Calu3 (cell line): ENCODE data around the gene SLC25A34. TPM values are rescaled to one million over a fixed set of nuclear protein-coding genes. Genes with fewer than 3 reads are reported as not detected.

ENCODE experiments used
- BruUV-seq: library from RNA; stranded (reverse); fragments of 400-500 nt; replicated peaks from 2 replicates; lab custom pipeline; 2021; lab: Mats Ljungman, UMichigan
- CTCF ChIA-PET: fragments of 300-600 bp; sonication (Branson Sonifier 250); formaldehyde crosslinking; loops from one replicate; lab custom pipeline; 2022; ENCODE audit warnings: antibody characterized with exemption; lab: Charles Lee
- DNase-seq: peaks from one replicate; pipeline ENCODE4 v3.0.0; 2022
- H3K27ac Mint-ChIP-seq: one replicate; pipeline ENCODE4 v1.8.0; 2022; ENCODE audit warnings: mixed read lengths; ENCODE audit not compliant: unreplicated experiment
- H3K27me3 Mint-ChIP-seq: one replicate; pipeline ENCODE4 v1.8.0; 2022; ENCODE audit warnings: mixed read lengths; ENCODE audit not compliant: unreplicated experiment
- H3K36me3 Mint-ChIP-seq: one replicate; pipeline ENCODE4 v1.8.0; 2022; ENCODE audit warnings: mild to moderate bottlenecking, moderate library complexity, mixed read lengths; ENCODE audit not compliant: insufficient read depth, unreplicated experiment
- H3K4me1 Mint-ChIP-seq: one replicate; pipeline ENCODE4 v1.8.0; 2022; ENCODE audit warnings: mild to moderate bottlenecking, low read depth, mixed read lengths; ENCODE audit not compliant: unreplicated experiment
- H3K4me3 Mint-ChIP-seq: one replicate; pipeline ENCODE4 v1.8.0; 2022; ENCODE audit warnings: mild to moderate bottlenecking, low read depth, moderate library complexity, mixed read lengths; ENCODE audit not compliant: unreplicated experiment
- H3K9me3 Mint-ChIP-seq: one replicate; pipeline ENCODE4 v1.8.0; 2022; ENCODE audit warnings: low read depth, mixed read lengths; ENCODE audit not compliant: unreplicated experiment
- CTCF ChIP-seq: fragments of 200-600 bp; IDR thresholded peaks from one replicate; pipeline ENCODE4 v1.8.0; 2022; ENCODE audit warnings: antibody characterized with exemption; ENCODE audit not compliant: unreplicated experiment
- intact Hi-C: fragments of 100-400 bp; cut with micrococcal nuclease; formaldehyde crosslinking; loops from one replicate; pipeline ENCODE4 v1.10.0; 2022; ENCODE audit not compliant: unreplicated experiment
- total RNA-seq: library from RNA; stranded (reverse); gene quantifications from 2 replicates; pipeline ENCODE4 v1.2.3, GENCODE V29; 2022

The SLC25A34 gene
- total RNA-seq, 1 experiment from 2014 or later = 0.68 TPM

GRCh38 chr1:15708486-15709137 lies 27.4 kb upstream of the SLC25A34 start:
- CTCF ChIA-PET = no interaction called here
- Mint-ChIP-seq H3K27ac (no peak overlapping the region), H3K36me3 (no peaks in the 10 kb centered on the region), H3K4me1 (peaks cover 3% of the 10 kb centered on the region), H3K9me3 (no peaks in the 10 kb centered on the region), H3K27me3 (no peaks in the 10 kb centered on the region), H3K4me3 (no peak overlapping the region)
- BruUV-seq = no TSS peak
- no peak for TF ChIP-seq CTCF
- DNase-seq = no peak
- intact Hi-C loops = no loop called here

GRCh38 chr1:15709226-15709625 lies 26.8 kb upstream of the SLC25A34 start:
- DNase-seq = no peak
- BruUV-seq = no TSS peak
- Mint-ChIP-seq H3K9me3 (no peaks in the 10 kb centered on the region), H3K27me3 (no peaks in the 10 kb centered on the region), H3K4me1 (no peaks in the 10 kb centered on the region), H3K4me3 (no peak overlapping the region), H3K27ac (no peak overlapping the region), H3K36me3 (no peaks in the 10 kb centered on the region)
- intact Hi-C loops = no loop called here
- TF ChIP-seq CTCF = no peak
- CTCF ChIA-PET = no interaction called here

- H3K27ac Mint-ChIP-seq = no peak overlapping the region
- no peak for TF ChIP-seq CTCF
- intact Hi-C loops = no loop called here
- no peaks in the 10 kb centered on the region for H3K27me3 Mint-ChIP-seq
- CTCF ChIA-PET = no interaction called here
- no peaks in the 10 kb centered on the region for H3K9me3 Mint-ChIP-seq
- no peaks in the 10 kb centered on the region for H3K36me3 Mint-ChIP-seq
- no peak for DNase-seq
- no peaks in the 10 kb centered on the region for H3K4me1 Mint-ChIP-seq
- BruUV-seq = no TSS peak
- H3K4me3 Mint-ChIP-seq = no peak overlapping the region
These were observed 23.9 kb upstream of the SLC25A34 start for GRCh38 chr1:15712168-15712567.

- no peaks in the 10 kb centered on the region for H3K9me3 Mint-ChIP-seq
- CTCF ChIA-PET = no interaction called here
- no TSS peak for BruUV-seq
- DNase-seq = no peak
- H3K36me3 Mint-ChIP-seq = peaks cover 5% of the 10 kb centered on the region
- no peak for TF ChIP-seq CTCF
- no peaks in the 10 kb centered on the region for H3K27me3 Mint-ChIP-seq
- intact Hi-C loops = no loop called here
- no peak overlapping the region for H3K27ac Mint-ChIP-seq
- no peak overlapping the region for H3K4me3 Mint-ChIP-seq
- H3K4me1 Mint-ChIP-seq = no peaks in the 10 kb centered on the region
These were observed 21.5 kb upstream of the SLC25A34 start for GRCh38 chr1:15714406-15715136.
